ENCODE measurements around the gene ACTR10.
"Not testable (repeated sequence)": the region's sequence is repeated elsewhere in the genome, so short reads cannot be mapped to it uniquely, and the experiment has no call there.

ACTR10 gene

DNA sequence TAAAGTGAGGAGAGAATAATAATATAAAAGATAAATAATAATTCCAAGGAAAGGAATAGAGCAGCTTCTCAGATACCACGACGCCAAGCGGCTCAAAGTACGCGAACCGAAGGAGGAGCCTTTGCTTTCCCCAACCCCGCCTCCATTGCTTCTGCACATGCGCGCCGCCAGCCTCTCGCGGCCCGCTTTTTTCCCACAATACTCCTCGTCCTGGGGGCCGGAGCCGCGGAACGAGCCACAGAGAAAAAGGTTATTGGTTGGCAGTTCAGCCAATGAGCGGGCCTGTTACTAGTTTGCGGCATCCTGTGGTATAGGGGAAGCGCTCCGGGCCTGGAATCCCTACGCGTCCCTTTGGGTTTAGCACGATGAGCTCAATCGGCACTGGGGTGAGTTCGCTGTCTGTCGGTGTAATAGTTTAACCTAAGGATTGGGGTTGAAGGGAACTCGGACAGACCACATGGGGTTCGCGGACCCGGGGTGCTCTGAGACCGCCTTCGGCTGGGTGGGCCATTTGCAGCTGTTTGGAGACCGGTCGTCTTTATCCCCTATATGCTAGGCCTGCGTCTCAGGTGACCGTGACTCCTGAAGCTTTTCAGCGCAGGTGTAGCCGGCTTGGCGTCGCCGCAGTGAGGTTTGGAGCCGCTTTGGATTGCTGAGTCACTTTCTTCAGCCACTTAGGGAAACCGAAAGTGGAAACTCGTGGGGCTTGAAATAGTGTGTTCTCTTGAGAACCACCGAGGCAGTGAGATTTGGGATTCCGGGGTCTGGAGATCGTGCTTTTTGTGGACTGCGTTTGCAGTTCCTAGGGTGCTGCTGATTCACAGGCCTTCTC is 44.8 kb downstream of the ACTR10 start, which contains the start of gene PSMA3:
Gene PSMA3 (plus strand): TSS at position 288 of the 832 bp plus-strand sequence. CDS start 78 bp downstream, at position 366.
- no peaks in the 10 kb centered on the region for H3K27me3 Mint-ChIP-seq
- DNase-seq = peak; percentile 97

DNA sequence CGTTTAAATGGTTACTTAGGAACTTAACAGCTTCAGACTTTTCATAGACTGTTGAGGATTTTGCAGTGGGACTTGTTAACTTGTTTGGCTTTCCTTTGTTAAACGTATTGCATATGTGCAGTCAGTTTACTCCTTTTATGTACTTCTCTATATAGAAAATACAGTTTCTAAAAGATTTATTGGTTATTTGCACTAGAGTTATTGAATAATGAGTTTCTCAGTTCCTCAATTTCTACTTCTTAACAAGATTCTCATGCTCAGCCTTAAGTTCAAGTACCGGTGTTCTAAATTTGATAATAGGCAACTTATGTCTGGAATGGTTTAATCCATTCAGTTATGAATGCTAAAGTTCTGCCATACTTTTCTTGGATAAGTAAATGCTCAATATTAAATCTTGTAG is 45.6 kb downstream of the ACTR10 start:
- peaks cover 57% of the 10 kb centered on the region for H3K36me3 Mint-ChIP-seq (ENCODE audit: low read depth)
- no peak for DNase-seq
- peak overlapping the region; percentile 100 for H3K27ac Mint-ChIP-seq
- no peaks in the 10 kb centered on the region for H3K9me3 Mint-ChIP-seq
- H3K4me3 Mint-ChIP-seq = peak overlapping the region; percentile 86
- no peaks in the 10 kb centered on the region for H3K27me3 Mint-ChIP-seq
- H3K4me1 Mint-ChIP-seq (ENCODE audit: low read depth) = peaks cover 45% of the 10 kb centered on the region

More for the DNA sequence above, 44.8 kb downstream of the ACTR10 start, which contains the start of gene PSMA3:
- Mint-ChIP-seq H3K4me3 (peak within 1 kb of the TSS; percentile 86), H3K36me3 (ENCODE audit: low read depth) (peaks cover 57% of the 10 kb centered on the region), H3K9me3 (no peaks in the 10 kb centered on the region), H3K4me1 (ENCODE audit: low read depth) (peaks cover 44% of the 10 kb centered on the region), H3K27ac (peak within 1 kb of the TSS; percentile 100)

DNA sequence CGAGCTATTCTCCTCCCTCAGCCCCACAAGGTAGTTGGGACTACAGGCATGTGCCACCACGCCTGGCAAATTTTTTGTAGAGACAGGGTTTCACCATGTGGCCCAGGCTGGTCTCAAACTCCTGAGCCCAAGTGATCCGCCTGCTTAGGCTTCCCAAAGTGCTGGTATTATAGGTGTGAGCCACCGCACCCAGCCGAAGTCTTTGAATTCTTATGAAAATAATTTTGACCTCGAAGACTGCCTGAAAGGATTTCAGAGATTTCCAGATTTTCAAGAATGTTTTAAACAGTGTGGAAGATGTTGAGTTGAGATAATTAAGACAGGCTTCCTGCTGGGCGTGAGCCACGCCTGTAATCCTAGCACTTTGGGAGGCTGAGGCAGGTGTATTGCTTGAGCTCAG is 49.7 kb downstream of the ACTR10 start:
- peaks cover 91% of the 10 kb centered on the region for H3K36me3 Mint-ChIP-seq (ENCODE audit: low read depth)

DNA sequence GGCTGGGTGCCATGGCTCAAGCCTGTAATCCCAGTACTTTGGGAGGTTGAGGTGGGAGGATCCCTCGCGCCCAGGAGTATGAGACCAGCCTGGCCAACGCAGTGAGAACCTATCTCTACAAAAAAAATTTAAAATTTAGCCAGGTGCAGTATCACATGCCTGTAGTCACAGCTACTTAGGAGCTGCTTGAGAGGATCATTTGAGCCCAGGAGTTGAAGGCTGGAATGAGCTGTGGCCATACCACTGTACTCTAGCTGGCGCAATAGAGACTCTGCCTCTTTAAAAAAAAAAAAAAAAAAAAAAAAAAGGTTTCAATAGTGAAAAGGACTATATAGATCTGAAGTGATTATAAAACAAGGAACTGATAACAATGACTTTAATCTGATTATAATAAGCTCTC is 58.2 kb downstream of the ACTR10 start:
- peaks cover 12% of the 10 kb centered on the region for H3K4me1 Mint-ChIP-seq (ENCODE audit: low read depth)
- H3K27ac Mint-ChIP-seq = peak overlapping the region; percentile 1
- H3K27me3 Mint-ChIP-seq = no peaks in the 10 kb centered on the region
- H3K36me3 Mint-ChIP-seq (ENCODE audit: low read depth) = peaks cover 93% of the 10 kb centered on the region
- no peak overlapping the region for H3K4me3 Mint-ChIP-seq
- no peak for DNase-seq
- no peaks in the 10 kb centered on the region for H3K9me3 Mint-ChIP-seq

More for the DNA sequence above, 49.7 kb downstream of the ACTR10 start:
- no peaks in the 10 kb centered on the region for H3K9me3 Mint-ChIP-seq
- H3K4me3 Mint-ChIP-seq = no peak overlapping the region
- H3K27ac Mint-ChIP-seq = peak overlapping the region; percentile 57
- no peak for DNase-seq
- peaks cover 39% of the 10 kb centered on the region for H3K4me1 Mint-ChIP-seq (ENCODE audit: low read depth)
- H3K27me3 Mint-ChIP-seq = no peaks in the 10 kb centered on the region

DNA sequence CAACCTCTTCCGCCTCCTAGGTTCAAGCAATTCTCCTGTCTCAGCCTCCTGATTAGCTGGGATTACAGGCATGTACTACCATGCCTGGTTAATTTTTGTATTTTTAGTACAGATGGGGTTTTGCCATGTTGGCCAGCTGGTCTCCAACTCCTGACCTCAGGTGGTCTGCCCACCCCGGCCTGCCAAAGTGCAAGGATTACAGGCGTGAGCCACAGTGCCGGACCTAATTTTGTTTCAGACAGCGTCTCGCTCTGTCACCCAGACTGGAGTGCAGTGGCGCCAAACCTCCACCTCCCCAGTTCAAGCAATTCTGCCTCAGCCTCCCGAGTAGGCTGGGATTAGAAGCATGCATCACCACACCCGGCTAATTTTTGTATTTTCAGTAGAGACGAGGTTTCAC is 62.1 kb downstream of the ACTR10 start:
- peaks cover 16% of the 10 kb centered on the region for H3K4me1 Mint-ChIP-seq (ENCODE audit: low read depth)
- not testable (repeated sequence) for DNase-seq, H3K4me3 Mint-ChIP-seq, H3K27me3 Mint-ChIP-seq, H3K9me3 Mint-ChIP-seq
- H3K36me3 Mint-ChIP-seq (ENCODE audit: low read depth) = peaks cover 96% of the 10 kb centered on the region
- peak overlapping the region; percentile 61 for H3K27ac Mint-ChIP-seq

DNA sequence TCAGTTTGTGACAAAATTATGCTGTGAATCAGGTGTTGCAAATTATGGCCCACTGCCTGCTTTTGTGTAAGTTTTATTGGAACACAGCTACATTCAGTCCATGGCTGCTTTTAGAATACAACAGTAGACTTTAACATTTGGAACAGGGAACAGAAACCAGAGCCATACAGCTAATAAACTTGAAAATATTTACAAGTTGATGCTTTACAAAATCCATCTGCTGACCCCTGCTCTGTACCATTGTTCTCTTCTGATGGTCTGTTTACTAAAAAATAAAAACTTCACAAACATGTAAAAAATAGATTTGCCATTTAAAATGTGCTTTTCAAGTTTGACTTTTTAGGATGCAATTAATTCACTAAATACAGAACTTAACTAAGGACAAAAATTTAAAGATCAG is 65.5 kb downstream of the ACTR10 start:
- H3K4me1 Mint-ChIP-seq (ENCODE audit: low read depth) = peaks cover 17% of the 10 kb centered on the region
- peaks cover 98% of the 10 kb centered on the region for H3K36me3 Mint-ChIP-seq (ENCODE audit: low read depth)
- DNase-seq = no peak
- no peaks in the 10 kb centered on the region for H3K9me3 Mint-ChIP-seq
- peak overlapping the region; percentile 59 for H3K27ac Mint-ChIP-seq
- no peaks in the 10 kb centered on the region for H3K27me3 Mint-ChIP-seq
- no peak overlapping the region for H3K4me3 Mint-ChIP-seq

DNA sequence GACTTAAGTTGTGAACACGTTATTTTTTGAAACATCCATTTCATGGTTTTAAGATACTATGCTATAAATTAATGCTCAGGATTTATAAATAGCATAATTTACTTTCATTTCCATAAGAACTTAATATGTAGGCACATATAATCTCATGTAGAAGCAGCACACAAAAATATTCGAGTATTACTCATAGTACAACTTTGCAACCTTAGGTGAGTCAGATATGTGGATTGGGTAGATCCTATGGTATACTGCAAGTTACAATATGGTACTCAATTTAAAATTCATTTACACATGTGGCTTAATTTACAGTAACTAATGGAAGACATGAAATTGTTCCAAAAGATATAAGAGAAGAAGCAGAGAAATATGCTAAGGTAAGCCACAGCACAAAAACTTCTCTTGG is 70.7 kb downstream of the ACTR10 start:
- H3K36me3 Mint-ChIP-seq (ENCODE audit: low read depth) = peaks cover 97% of the 10 kb centered on the region
- no peak overlapping the region for H3K4me3 Mint-ChIP-seq
- H3K27me3 Mint-ChIP-seq = no peaks in the 10 kb centered on the region
- DNase-seq = no peak
- H3K4me1 Mint-ChIP-seq (ENCODE audit: low read depth) = peaks cover 39% of the 10 kb centered on the region
- peak overlapping the region; percentile 67 for H3K27ac Mint-ChIP-seq
- no peaks in the 10 kb centered on the region for H3K9me3 Mint-ChIP-seq

DNA sequence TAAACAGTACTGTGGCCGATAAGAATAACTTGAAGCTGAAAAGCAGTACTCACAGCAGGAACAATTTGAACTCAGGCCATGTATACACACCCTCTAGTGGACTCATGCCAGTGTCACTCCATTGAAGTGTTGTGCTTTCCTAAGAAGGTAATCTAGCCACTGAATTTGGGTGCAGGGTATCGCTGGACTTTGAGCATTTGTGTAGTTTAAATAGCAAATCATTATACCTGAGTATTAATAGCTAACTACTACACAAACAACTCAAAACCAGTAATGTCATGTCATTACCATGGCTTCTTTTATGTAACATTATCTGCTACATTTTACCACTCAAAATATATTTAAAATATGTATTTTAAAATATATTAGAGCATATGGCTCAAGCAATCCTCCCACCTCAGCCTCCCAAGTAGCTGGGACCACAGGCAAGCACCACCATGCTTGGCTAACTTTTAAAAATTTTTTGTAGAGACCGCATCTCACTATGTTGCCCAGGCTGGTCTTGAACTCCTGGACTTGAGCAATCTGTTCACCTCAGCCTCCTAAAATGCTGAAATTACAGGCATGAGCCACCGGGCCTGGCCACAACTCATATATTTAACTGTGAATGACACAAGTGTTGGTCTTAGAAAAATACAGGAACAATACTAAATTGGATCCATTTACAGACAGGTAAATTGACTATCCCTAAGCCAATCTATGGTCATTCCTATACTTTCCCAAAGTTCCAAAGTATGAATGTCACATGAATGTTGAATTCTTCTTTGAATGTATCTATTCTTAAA is 72.8 kb downstream of the ACTR10 start:
- Mint-ChIP-seq H3K27ac (peak overlapping the region; percentile 61), H3K9me3 (no peaks in the 10 kb centered on the region), H3K27me3 (no peaks in the 10 kb centered on the region), H3K4me3 (no peak overlapping the region), H3K36me3 (ENCODE audit: low read depth) (peaks cover 93% of the 10 kb centered on the region), H3K4me1 (ENCODE audit: low read depth) (peaks cover 46% of the 10 kb centered on the region)
- DNase-seq = no peak

DNA sequence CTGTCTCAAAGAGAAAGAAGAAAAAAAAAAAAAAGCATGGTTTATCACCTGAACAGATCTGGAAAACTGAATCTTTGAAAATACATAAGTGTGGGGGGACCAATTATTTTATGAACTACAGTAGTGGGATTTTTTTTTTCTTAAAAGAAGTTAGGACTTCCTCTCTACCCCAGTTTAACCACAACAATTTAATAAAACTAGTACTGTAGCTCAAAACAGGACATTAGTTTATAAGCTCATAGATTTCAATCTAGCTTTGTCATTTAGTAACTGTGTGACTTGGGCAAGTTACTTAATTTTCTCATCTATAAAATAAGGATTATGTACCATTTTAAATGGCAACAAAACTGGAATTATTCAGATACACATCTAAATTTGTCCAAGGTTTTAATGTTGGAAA is 74.9 kb downstream of the ACTR10 start:
- peaks cover 93% of the 10 kb centered on the region for H3K36me3 Mint-ChIP-seq (ENCODE audit: low read depth)

DNA sequence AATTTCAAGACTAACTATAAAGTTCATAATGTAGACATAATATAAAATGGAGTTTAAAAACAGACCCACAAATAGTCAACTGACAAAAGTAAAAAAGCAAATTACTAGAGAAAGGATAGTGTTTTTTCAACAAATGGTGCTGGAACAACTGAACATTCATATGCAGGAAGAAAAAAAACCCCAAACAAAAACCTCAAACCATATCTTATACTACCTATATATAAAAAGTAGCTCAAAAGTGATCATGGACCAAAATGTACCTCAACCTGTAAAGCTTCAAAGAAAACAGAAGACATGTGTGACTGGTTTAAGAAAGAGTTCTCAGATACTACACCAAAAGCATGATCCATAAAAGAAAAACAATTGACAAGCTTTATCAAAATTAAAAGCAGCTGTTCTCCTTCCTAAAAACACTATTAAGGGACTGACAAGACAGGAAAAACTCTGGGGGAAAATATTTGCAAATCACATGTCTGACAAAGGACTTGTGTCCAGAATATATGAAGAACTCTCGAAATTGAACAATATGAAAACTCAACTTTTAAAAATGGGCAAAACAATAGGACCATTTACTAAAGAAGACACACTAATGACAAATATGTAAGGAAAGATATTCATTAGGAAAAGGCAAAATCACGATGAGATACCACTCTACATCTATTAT is 75.7 kb downstream of the ACTR10 start:
- H3K4me1 Mint-ChIP-seq (ENCODE audit: low read depth) = peaks cover 45% of the 10 kb centered on the region
- H3K36me3 Mint-ChIP-seq (ENCODE audit: low read depth) = peaks cover 93% of the 10 kb centered on the region
- no peak for DNase-seq
- no peaks in the 10 kb centered on the region for H3K27me3 Mint-ChIP-seq
- H3K9me3 Mint-ChIP-seq = no peaks in the 10 kb centered on the region
- peak overlapping the region; percentile 2 for H3K4me3 Mint-ChIP-seq
- peak overlapping the region; percentile 89 for H3K27ac Mint-ChIP-seq

More for the DNA sequence above, 74.9 kb downstream of the ACTR10 start:
- Mint-ChIP-seq H3K9me3 (no peaks in the 10 kb centered on the region), H3K4me3 (peak overlapping the region; percentile 21), H3K27ac (peak overlapping the region; percentile 89), H3K27me3 (no peaks in the 10 kb centered on the region), H3K4me1 (ENCODE audit: low read depth) (peaks cover 48% of the 10 kb centered on the region)
- no peak for DNase-seq

DNA sequence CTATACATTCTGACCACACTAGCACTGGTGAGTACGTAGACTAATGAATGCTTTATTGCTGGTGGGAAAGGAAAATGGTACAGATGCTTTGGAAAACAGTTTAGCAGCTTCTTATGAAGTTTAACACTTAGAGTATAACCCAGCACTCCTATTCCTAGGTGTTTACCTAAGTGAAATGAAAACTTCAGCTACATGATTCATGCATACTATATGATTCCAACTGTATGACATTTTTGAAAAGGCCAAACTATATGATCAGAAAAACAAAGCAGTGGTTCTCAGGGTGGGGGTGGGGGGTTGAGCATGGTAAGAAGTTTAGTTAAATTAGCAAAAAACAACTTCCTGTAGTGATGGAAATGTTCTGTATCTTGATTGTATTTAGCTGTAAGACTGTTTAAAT is 76.3 kb downstream of the ACTR10 start:
- Mint-ChIP-seq H3K4me1 (ENCODE audit: low read depth) (peaks cover 49% of the 10 kb centered on the region), H3K4me3 (no peak overlapping the region), H3K27ac (peak overlapping the region; percentile 89), H3K9me3 (no peaks in the 10 kb centered on the region), H3K27me3 (no peaks in the 10 kb centered on the region), H3K36me3 (ENCODE audit: low read depth) (peaks cover 94% of the 10 kb centered on the region)
- no peak for DNase-seq

DNA sequence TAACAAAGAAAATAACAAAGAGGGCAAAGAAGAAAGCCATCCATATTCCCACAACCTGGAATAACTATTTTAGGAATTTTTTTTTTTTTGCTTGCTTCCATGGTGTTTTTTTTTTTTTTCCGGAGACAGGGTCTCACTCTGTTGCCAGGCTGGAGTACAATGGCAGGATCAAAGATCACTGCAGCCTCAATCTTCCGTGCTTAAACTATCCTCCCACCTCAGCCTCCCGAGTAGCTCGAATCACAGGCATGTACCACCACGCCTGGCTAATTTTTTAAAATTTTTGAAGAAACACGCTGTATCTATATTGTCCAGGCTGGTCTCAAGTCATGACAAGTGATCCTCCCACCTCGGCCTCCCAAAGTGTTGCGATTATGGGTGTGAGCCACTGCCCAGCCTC is 78.2 kb downstream of the ACTR10 start:
- no peaks in the 10 kb centered on the region for H3K9me3 Mint-ChIP-seq
- H3K4me1 Mint-ChIP-seq (ENCODE audit: low read depth) = peaks cover 67% of the 10 kb centered on the region
- H3K27me3 Mint-ChIP-seq = no peaks in the 10 kb centered on the region
- peaks cover 95% of the 10 kb centered on the region for H3K36me3 Mint-ChIP-seq (ENCODE audit: low read depth)
- H3K27ac Mint-ChIP-seq = peak overlapping the region; percentile 71
- no peak overlapping the region for H3K4me3 Mint-ChIP-seq
- no peak for DNase-seq

DNA sequence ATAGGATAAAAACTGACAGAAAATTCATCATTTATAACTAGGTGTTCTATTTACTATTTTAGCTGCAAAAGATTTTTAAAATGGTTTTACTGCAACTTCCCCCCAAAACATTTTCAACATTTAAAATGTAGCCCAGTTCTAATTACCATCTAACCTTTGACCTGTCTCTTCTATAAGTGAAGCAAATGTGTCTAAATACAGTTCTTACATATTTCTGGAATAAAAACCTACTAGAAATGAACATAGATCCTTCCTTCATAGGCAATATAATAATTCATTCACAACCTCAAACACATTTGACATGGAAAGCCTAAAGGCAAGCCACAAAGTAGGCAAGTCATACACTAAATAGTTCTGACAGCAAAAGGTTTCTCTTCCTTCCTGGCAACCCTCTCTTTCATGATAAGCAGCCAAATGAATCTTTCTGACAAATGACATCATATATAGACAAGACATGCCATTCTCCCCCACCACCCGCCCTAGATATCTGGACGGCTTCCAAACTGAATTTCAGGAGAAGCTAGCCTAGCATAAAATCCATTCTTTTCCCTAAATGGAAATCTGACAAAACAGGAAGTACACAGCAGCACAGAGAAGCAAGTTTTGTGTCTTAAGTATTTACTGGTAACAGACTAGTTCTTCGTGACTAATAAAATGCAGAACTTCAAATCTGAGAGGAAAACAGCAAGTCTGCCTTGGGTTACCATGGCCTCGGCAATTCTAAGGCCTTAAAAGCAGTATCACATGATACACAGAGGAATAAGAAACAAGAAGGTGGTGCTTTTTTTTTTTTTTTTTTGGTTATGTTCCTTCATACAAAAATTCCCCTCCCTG is 81.2 kb downstream of the ACTR10 start:
- no peaks in the 10 kb centered on the region for H3K27me3 Mint-ChIP-seq
- H3K4me3 Mint-ChIP-seq = peak overlapping the region; percentile 54
- H3K4me1 Mint-ChIP-seq (ENCODE audit: low read depth) = peaks cover 68% of the 10 kb centered on the region
- H3K27ac Mint-ChIP-seq = peak overlapping the region; percentile 97
- DNase-seq = no peak
- H3K36me3 Mint-ChIP-seq (ENCODE audit: low read depth) = peaks cover 96% of the 10 kb centered on the region
- H3K9me3 Mint-ChIP-seq = no peaks in the 10 kb centered on the region

DNA sequence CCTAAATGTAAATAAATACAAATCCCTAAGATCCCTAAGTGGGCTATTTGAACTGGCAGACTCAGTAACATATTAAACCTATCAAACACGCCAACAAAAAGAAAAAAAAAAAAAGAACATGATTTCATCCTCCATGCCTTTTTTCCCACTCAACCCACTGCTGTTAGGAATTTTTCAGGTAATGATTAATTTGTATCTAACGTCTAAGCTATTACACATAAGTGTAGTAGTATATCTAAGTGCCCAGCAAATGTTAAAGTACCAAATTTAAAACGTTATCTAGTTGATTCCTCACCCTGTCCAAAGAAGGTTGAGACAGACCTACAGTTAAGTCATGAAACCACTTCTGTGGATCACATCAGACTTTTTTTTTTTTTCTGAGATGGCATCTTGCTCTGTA is 82.0 kb downstream of the ACTR10 start:
- Mint-ChIP-seq H3K36me3 (ENCODE audit: low read depth) (peaks cover 97% of the 10 kb centered on the region), H3K9me3 (no peaks in the 10 kb centered on the region)

More for the DNA sequence above, 82.0 kb downstream of the ACTR10 start:
- Mint-ChIP-seq H3K4me1 (ENCODE audit: low read depth) (peaks cover 61% of the 10 kb centered on the region), H3K4me3 (peak overlapping the region; percentile 54), H3K27me3 (no peaks in the 10 kb centered on the region), H3K27ac (peak overlapping the region; percentile 97)
- DNase-seq = no peak

Data from activated T-cell treated with anti-CD3 and anti-CD28 coated beads, Interleukin-2, amount 50 U/mL, for 24 hours (primary cell).